Retinal pigment epithelial cell (primary cell): Measurements from ENCODE around the gene UBE2R2.

ENCODE experiments used
- DNase-seq: peaks from one replicate; pipeline ENCODE4 v3.0.0-alpha.2; 2010; ENCODE audit warnings: low read depth
- H3K4me3 ChIP-seq: 2 replicates; pipeline ENCODE4 v1.5.1; 2011; ENCODE audit warnings: mild to moderate bottlenecking, low read length, control low read depth, moderate library complexity
- TF ChIP-seq, protein P1 (sequence below): conservative IDR thresholded peaks from 2 replicates; pipeline ENCODE4 v1.5.1; 2011; ENCODE audit warnings: low read depth, low read length, control low read depth, inconsistent platforms

Gene UBE2R2

DNA sequence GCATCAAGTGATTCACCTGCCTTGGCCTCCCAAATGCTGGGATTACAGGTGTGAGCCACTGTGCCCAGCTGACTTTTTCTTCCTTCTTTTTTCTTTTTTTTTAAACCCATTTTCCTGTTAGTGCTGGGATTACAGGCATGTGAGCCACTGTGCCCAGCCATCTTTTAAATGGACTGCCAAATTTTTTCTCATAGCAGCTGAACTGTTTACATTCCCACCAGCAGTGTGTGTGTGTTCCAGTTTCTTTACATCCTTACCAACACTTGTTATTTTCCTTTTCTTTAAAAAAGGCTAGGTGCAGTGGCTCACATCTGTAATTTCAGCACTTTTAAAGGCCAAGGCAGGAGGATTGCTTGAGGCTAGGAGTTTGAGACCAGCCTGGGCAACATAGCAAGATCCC lies 76.9 kb downstream of the UBE2R2 start:
- H3K4me3 ChIP-seq = no peak overlapping the region
- TF ChIP-seq, protein P1, sequence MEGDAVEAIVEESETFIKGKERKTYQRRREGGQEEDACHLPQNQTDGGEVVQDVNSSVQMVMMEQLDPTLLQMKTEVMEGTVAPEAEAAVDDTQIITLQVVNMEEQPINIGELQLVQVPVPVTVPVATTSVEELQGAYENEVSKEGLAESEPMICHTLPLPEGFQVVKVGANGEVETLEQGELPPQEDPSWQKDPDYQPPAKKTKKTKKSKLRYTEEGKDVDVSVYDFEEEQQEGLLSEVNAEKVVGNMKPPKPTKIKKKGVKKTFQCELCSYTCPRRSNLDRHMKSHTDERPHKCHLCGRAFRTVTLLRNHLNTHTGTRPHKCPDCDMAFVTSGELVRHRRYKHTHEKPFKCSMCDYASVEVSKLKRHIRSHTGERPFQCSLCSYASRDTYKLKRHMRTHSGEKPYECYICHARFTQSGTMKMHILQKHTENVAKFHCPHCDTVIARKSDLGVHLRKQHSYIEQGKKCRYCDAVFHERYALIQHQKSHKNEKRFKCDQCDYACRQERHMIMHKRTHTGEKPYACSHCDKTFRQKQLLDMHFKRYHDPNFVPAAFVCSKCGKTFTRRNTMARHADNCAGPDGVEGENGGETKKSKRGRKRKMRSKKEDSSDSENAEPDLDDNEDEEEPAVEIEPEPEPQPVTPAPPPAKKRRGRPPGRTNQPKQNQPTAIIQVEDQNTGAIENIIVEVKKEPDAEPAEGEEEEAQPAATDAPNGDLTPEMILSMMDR = no peak
- DNase-seq = no peak

DNA sequence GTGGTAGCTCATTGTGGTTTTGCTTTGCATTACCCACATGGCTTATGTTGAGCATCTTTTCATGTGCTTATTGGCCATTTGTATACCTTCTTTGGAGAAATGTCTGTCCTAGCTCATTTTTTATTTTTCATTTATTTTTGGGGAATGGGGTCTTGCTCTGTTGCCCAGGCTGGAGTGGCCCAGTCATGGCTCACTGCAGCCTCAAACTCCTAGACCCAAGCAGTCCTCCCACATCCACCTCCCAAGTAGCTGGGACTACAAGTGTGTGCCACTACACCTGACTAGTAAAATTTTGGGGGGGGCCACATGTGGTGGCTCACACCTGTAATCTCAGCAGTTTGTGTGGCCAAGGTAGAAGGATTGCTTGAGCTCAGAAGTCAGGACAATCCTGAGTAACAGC lies 77.4 kb downstream of the UBE2R2 start:
- TF ChIP-seq, protein P1 = no peak
- H3K4me3 ChIP-seq = no peak overlapping the region
- no peak for DNase-seq

GRCh38 chr9:33903157-33903780 lies 86.3 kb downstream of the UBE2R2 start:
- TF ChIP-seq, protein P1 = no peak
- no peak overlapping the region for H3K4me3 ChIP-seq
- peak; percentile 39 for DNase-seq

DNA sequence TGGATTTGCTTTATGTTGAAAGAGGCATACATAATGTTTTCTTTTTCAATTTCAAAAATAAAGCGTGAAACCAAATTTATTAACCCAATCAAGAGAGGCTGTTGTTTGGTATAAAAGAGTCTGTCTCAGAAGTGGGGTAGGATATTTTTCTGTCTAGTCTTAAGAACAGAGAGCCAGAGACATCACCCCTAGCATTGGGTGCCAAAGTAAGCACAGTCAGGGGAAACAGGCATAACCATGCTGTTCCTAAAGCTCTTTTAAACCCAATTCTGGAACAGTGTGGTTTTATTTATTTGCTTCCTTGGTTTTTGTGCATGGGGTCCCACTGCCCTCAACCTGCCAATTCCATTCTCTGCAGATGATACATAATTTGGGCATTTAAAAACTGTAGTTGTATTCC lies 88.2 kb downstream of the UBE2R2 start:
- TF ChIP-seq, protein P1 = no peak
- H3K4me3 ChIP-seq = no peak overlapping the region
- no peak for DNase-seq

GRCh38 chr9:33906769-33907168 lies 89.8 kb downstream of the UBE2R2 start:
- TF ChIP-seq, protein P1 = no peak
- H3K4me3 ChIP-seq = no peak overlapping the region
- DNase-seq = no peak

- H3K4me3 ChIP-seq = no peak overlapping the region
- DNase-seq = no peak
- TF ChIP-seq, protein P1 = no peak
Observed at GRCh38 chr9:33907347-33907746, 90.4 kb downstream of the UBE2R2 start.

DNA sequence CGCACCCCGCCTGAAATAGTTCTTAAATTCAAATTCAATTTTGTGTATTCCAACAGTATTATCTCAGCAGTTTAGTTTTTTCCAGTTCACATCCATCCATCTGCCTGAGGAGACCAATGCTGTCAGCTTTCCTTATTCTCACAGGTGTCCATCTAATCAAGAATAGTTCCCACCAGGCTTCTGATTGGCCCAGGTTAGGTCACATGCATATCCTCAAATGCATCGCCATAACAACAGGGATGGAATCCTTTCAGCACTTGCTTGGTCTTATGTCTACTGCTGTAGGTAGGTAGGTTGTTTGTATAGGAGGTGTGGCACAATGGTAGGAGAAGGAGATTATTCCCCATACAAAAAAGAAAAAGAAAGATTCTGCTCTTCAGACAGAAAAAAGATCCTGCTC lies 91.2 kb downstream of the UBE2R2 start:
- no peak overlapping the region for H3K4me3 ChIP-seq
- no peak for DNase-seq
- TF ChIP-seq, protein P1 = no peak
